CD8-positive, alpha-beta memory T cell (primary cell): Measurements from ENCODE around the gene RTL10. TPM values are rescaled to one million over a fixed set of nuclear protein-coding genes. Genes with fewer than 3 reads are reported as not detected.

Experiments
- CTCF ChIA-PET: fragments of 350-600 bp; sonication (Branson Sonifier 250); formaldehyde crosslinking; loops from one replicate; lab custom pipeline; 2021; ENCODE audit warnings: antibody characterized with exemption; lab: Charles Lee
- POLR2A ChIA-PET: fragments of 350-600 bp; sonication (Branson Sonifier 250); formaldehyde crosslinking; loops from one replicate; lab custom pipeline; 2021; ENCODE audit warnings: antibody characterized with exemption; lab: Charles Lee
- DNase-seq, 5 donors: peaks; one replicate each; pipeline versions ENCODE4 v3.0.0 to v3.0.0-alpha.2; 2020 to 2022; ENCODE audit warnings: mixed read lengths in 1 of 5
- H3K27ac ChIP-seq: one replicate; pipeline ENCODE4 v1.7.0; 2013; ENCODE audit warnings: low read depth, mild to moderate bottlenecking, low read length, moderate library complexity
- H3K27me3 ChIP-seq: 2 replicates; pipeline ENCODE4 v1.7.0; 2013; ENCODE audit warnings: low read length, mild to moderate bottlenecking; ENCODE audit not compliant: insufficient read depth, poor library complexity, severe bottlenecking
- H3K36me3 ChIP-seq: 2 replicates; pipeline ENCODE4 v1.7.0; 2013; ENCODE audit warnings: mild to moderate bottlenecking, low read length, moderate library complexity; ENCODE audit not compliant: insufficient read depth
- H3K4me1 ChIP-seq: 2 replicates; pipeline ENCODE4 v1.7.0; 2013; ENCODE audit warnings: mild to moderate bottlenecking, low read length, moderate library complexity; ENCODE audit not compliant: insufficient read depth
- H3K4me3 ChIP-seq: 2 replicates; pipeline ENCODE4 v1.7.0; 2013; ENCODE audit warnings: mild to moderate bottlenecking, low read length
- H3K9me3 ChIP-seq: 2 replicates; pipeline ENCODE4 v1.7.0; 2013; ENCODE audit warnings: mild to moderate bottlenecking, low read length
- H3K27ac Mint-ChIP-seq, 8 donors: one replicate each; pipeline ENCODE4 v1.8.0; 2020 to 2021; ENCODE audit warnings: mixed read lengths in 8 of 8, mild to moderate bottlenecking in 6 of 8, inconsistent platforms in 3 of 8, moderate library complexity in 3 of 8
- H3K27me3 Mint-ChIP-seq, 2 donors: one replicate each; pipeline ENCODE4 v1.8.0; 2020 to 2021; ENCODE audit warnings: mixed read lengths in 2 of 2, mild to moderate bottlenecking in 1 of 2, moderate library complexity in 1 of 2
- H3K36me3 Mint-ChIP-seq, 3 donors: one replicate each; pipeline ENCODE4 v1.8.0; 2020 to 2021; ENCODE audit warnings: mixed read lengths in 3 of 3, inconsistent platforms in 1 of 3, mild to moderate bottlenecking in 1 of 3
- H3K4me1 Mint-ChIP-seq, 3 donors: one replicate each; pipeline ENCODE4 v1.8.0; 2020 to 2021; ENCODE audit warnings: mixed read lengths in 3 of 3, inconsistent platforms in 1 of 3, mild to moderate bottlenecking in 1 of 3
- H3K4me3 Mint-ChIP-seq, 7 donors: one replicate each; pipeline ENCODE4 v1.8.0; 2020 to 2021; ENCODE audit warnings: mixed read lengths in 7 of 7, mild to moderate bottlenecking in 6 of 7, moderate library complexity in 4 of 7, inconsistent platforms in 2 of 7
- H3K9me3 Mint-ChIP-seq, 5 donors: one replicate each; pipeline ENCODE4 v1.8.0; 2020 to 2022; ENCODE audit warnings: mixed read lengths in 5 of 5, mild to moderate bottlenecking in 3 of 5, moderate library complexity in 2 of 5, inconsistent platforms in 1 of 5
- polyA plus RNA-seq: library from polyadenylated mRNA; unstranded; fragments of 300-500 nt; fragmentation: Illumina TruSeq; gene quantifications from one replicate; pipeline ENCODE4 v1.2.3, GENCODE V29; 2021
- total RNA-seq, 2 experiments: library from RNA; stranded (reverse); gene quantifications; one replicate each; pipeline ENCODE4 v1.2.3, GENCODE V29; 2021

The RTL10 gene
- total and polyA plus RNA-seq, 3 experiments from 2014 or later: 10.8 to 23.2 (median 18.1) TPM

DNA sequence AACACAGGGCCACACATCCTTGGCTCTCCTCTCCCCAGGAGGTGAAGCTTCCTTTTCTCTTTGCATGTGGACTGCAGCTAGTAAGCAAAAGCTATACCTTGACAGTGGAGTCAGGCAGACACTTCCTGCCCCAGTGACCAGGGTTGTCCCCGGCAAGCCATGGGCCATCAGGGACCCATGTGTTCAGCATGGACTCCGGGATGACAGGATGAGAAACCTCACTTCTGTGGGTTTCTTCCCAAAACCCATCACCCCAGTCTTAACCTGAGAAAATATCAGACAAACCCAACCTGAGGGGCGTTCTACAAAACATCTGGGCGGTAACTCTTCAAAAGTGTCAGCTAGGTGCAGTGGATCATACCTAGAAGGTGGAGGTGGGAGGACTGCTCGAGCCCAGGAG is 40.2 kb downstream of the RTL10 start:
- H3K27me3 ChIP-seq: no peaks in the 10 kb centered on the region
- CTCF ChIA-PET: no interaction called here
- no peaks in the 10 kb centered on the region for H3K36me3 ChIP-seq
- Mint-ChIP-seq H3K9me3 (no peaks in the 10 kb centered on the region), H3K27me3 (peaks cover 0 to 3% of the 10 kb centered on the region in 2 donors), H3K27ac (peak overlapping the region in 2 of 8 donors; percentile 4 to 31), H3K36me3 (peaks cover 4 to 24% (median 5%) of the 10 kb centered on the region in 3 donors), H3K4me3 (no peak overlapping the region), H3K4me1 (peaks cover 0 to 3% (median 3%) of the 10 kb centered on the region in 3 donors)
- no peaks in the 10 kb centered on the region for H3K9me3 ChIP-seq
- H3K27ac ChIP-seq: peak overlapping the region; percentile 52
- H3K4me1 ChIP-seq: peaks cover 8% of the 10 kb centered on the region
- no peak for DNase-seq
- H3K4me3 ChIP-seq: no peak overlapping the region
- POLR2A ChIA-PET: no interaction called here

DNA sequence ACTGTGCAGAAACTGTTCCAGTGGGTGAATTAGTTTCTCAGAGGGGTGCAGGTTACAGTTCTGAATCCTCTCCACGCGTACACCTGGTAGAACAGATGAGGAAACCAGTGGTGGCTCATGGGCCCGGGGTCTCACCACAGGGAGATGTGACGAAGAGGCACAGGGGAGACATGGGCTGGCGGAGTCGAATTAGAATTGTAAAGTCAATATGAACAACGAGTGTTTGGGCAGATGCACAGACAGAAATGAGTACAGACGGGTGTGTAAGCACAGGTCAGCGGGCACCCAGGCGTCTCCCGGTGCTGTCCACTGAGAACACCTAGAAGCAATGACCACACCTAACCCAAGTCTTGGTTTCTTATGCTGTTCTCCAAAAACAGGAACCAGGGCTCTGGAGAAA is 41.8 kb downstream of the RTL10 start:
- Mint-ChIP-seq H3K27ac (no peak overlapping the region), H3K4me3 (no peak overlapping the region), H3K4me1 (peaks cover 0 to 4% (median 3%) of the 10 kb centered on the region in 3 donors), H3K36me3 (peaks cover 4 to 22% (median 6%) of the 10 kb centered on the region in 3 donors), H3K27me3 (peaks cover 0 to 3% of the 10 kb centered on the region in 2 donors), H3K9me3 (no peaks in the 10 kb centered on the region)
- Histone ChIP-seq H3K4me3 (no peak overlapping the region), H3K27me3 (no peaks in the 10 kb centered on the region), H3K27ac (no peak overlapping the region), H3K9me3 (no peaks in the 10 kb centered on the region), H3K4me1 (peaks cover 8% of the 10 kb centered on the region), H3K36me3 (no peaks in the 10 kb centered on the region)
- CTCF ChIA-PET: no interaction called here
- DNase-seq: no peak
- POLR2A ChIA-PET: no interaction called here

GRCh38 chr22:19811811-19812771 is 42.6 kb downstream of the RTL10 start:
- POLR2A ChIA-PET: no interaction called here
- CTCF ChIA-PET: no interaction called here
- Mint-ChIP-seq H3K27me3 (peaks cover 0 to 3% of the 10 kb centered on the region in 2 donors), H3K9me3 (no peaks in the 10 kb centered on the region), H3K4me1 (peaks cover 0 to 4% (median 3%) of the 10 kb centered on the region in 3 donors), H3K27ac (peak overlapping the region in 1 of 8 donors; percentile 14), H3K4me3 (no peak overlapping the region), H3K36me3 (peaks cover 4 to 25% (median 8%) of the 10 kb centered on the region in 3 donors)
- no peaks in the 10 kb centered on the region for H3K27me3 ChIP-seq
- no peak overlapping the region for H3K4me3 ChIP-seq
- peaks cover 8% of the 10 kb centered on the region for H3K4me1 ChIP-seq
- H3K9me3 ChIP-seq: no peaks in the 10 kb centered on the region
- H3K36me3 ChIP-seq: no peaks in the 10 kb centered on the region
- H3K27ac ChIP-seq: no peak overlapping the region
- DNase-seq: no peak

- peaks cover 3 to 30% (median 10%) of the 10 kb centered on the region in 3 donors for H3K36me3 Mint-ChIP-seq
- H3K9me3 ChIP-seq: no peaks in the 10 kb centered on the region
- H3K9me3 Mint-ChIP-seq: no peaks in the 10 kb centered on the region
- no peaks in the 10 kb centered on the region for H3K27me3 ChIP-seq
- peak overlapping the region in 2 of 8 donors; percentile 33 to 50 for H3K27ac Mint-ChIP-seq
- POLR2A ChIA-PET: no interaction called here
- H3K4me3 ChIP-seq: no peak overlapping the region
- no peak for DNase-seq
- H3K4me3 Mint-ChIP-seq: no peak overlapping the region
- no peak overlapping the region for H3K27ac ChIP-seq
- peaks cover 8% of the 10 kb centered on the region for H3K4me1 ChIP-seq
- CTCF ChIA-PET: no interaction called here
- peaks cover 0 to 3% of the 10 kb centered on the region in 2 donors for H3K27me3 Mint-ChIP-seq
- H3K4me1 Mint-ChIP-seq: peaks cover 0 to 4% (median 3%) of the 10 kb centered on the region in 3 donors
- H3K36me3 ChIP-seq: no peaks in the 10 kb centered on the region
These were observed 43.5 kb downstream of the RTL10 start for GRCh38 chr22:19811211-19811621.

- ChIA-PET CTCF (no interaction called here), POLR2A (no interaction called here)
- Mint-ChIP-seq H3K9me3 (no peaks in the 10 kb centered on the region), H3K4me1 (peaks cover 0 to 4% (median 3%) of the 10 kb centered on the region in 3 donors), H3K36me3 (peaks cover 0 to 36% (median 10%) of the 10 kb centered on the region in 3 donors), H3K4me3 (no peak overlapping the region), H3K27ac (peak overlapping the region in 1 of 8 donors; percentile 75), H3K27me3 (peaks cover 0 to 3% of the 10 kb centered on the region in 2 donors)
- no peak overlapping the region for H3K27ac ChIP-seq
- no peaks in the 10 kb centered on the region for H3K9me3 ChIP-seq
- H3K4me1 ChIP-seq: peaks cover 8% of the 10 kb centered on the region
- no peaks in the 10 kb centered on the region for H3K36me3 ChIP-seq
- peak in 2 of 5 donors; percentile 5 to 35 for DNase-seq
- no peaks in the 10 kb centered on the region for H3K27me3 ChIP-seq
- H3K4me3 ChIP-seq: no peak overlapping the region
These were observed 44.1 kb downstream of the RTL10 start for GRCh38 chr22:19810381-19811201.

- Histone ChIP-seq H3K27me3 (no peaks in the 10 kb centered on the region), H3K4me3 (no peak overlapping the region), H3K4me1 (peaks cover 8% of the 10 kb centered on the region), H3K9me3 (no peaks in the 10 kb centered on the region), H3K36me3 (no peaks in the 10 kb centered on the region), H3K27ac (no peak overlapping the region)
- Mint-ChIP-seq H3K27me3 (peaks cover 0 to 3% of the 10 kb centered on the region in 2 donors), H3K9me3 (no peaks in the 10 kb centered on the region), H3K4me1 (peaks cover 0 to 4% (median 3%) of the 10 kb centered on the region in 3 donors), H3K4me3 (no peak overlapping the region), H3K36me3 (peaks cover 0 to 37% (median 10%) of the 10 kb centered on the region in 3 donors), H3K27ac (peak overlapping the region in 2 of 8 donors; percentile 12 to 75)
- CTCF ChIA-PET: no interaction called here
- no peak for DNase-seq
- POLR2A ChIA-PET: no interaction called here
These were observed 44.9 kb downstream of the RTL10 start for GRCh38 chr22:19809741-19810140.

GRCh38 chr22:19808873-19809478 is 45.7 kb downstream of the RTL10 start:
- Mint-ChIP-seq H3K27me3 (peaks cover 0 to 3% of the 10 kb centered on the region in 2 donors), H3K36me3 (peaks cover 0 to 31% (median 9%) of the 10 kb centered on the region in 3 donors), H3K27ac (no peak overlapping the region), H3K4me1 (peaks cover 0 to 4% (median 3%) of the 10 kb centered on the region in 3 donors), H3K9me3 (no peaks in the 10 kb centered on the region), H3K4me3 (no peak overlapping the region)
- Histone ChIP-seq H3K4me1 (peaks cover 8% of the 10 kb centered on the region), H3K27me3 (no peaks in the 10 kb centered on the region), H3K27ac (no peak overlapping the region), H3K9me3 (no peaks in the 10 kb centered on the region), H3K4me3 (no peak overlapping the region), H3K36me3 (no peaks in the 10 kb centered on the region)
- DNase-seq: no peak
- ChIA-PET POLR2A (interaction anchor here (0.5 kb wide), 1 partner anchor 19 kb away, joined by 3 read pairs; no protein-coding TSS in a partner anchor), CTCF (no interaction called here)
